ENCODE results near the gene TNK1.
A peak's percentile ranks its signal among the peaks of the same experiment; 100 is the strongest.

Gene TNK1

DNA sequence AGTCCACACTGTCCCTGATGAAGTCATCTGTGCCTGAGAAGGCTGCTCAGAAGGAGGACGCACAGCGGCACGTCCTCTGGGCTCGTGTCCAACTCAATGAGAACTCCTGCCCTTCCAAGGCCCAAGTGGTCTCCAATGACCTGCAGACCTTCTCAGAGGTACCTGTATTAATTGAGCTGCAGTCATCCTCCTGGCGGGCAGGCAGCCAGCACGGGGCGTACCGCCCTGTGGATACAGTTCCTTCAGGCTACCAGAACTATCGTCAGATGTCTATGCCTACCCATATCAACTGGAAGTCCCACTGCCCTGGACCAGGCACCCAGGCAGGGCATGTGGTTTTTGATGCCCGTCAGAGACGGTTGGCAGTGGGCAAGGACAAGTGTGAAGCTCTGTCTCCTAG lies 51.4 kb downstream of the TNK1 start:
- H3K4me1 ChIP-seq (ENCODE audit: insufficient read depth, low read length): peaks cover 17% of the 10 kb centered on the region
- DNase-seq (no peak), ATAC-seq (ENCODE audit: insufficient read depth, low read depth) (no peak)
- H3K9ac ChIP-seq (ENCODE audit: low read depth, low read length): no peak overlapping the region
- no peaks in the 10 kb centered on the region for H3K9me3 ChIP-seq (ENCODE audit: insufficient read depth, low read length, severe bottlenecking)
- H3K79me2 ChIP-seq (ENCODE audit: insufficient read depth, low read length): peaks cover 15% of the 10 kb centered on the region
- no peak overlapping the region for H2AFZ ChIP-seq (ENCODE audit: low read depth, low read length)
- no peaks in the 10 kb centered on the region for H4K20me1 ChIP-seq (ENCODE audit: insufficient read depth, low read length)
- no peak overlapping the region for H3K27ac ChIP-seq (ENCODE audit: low read length)
- TF ChIP-seq, protein P1, sequence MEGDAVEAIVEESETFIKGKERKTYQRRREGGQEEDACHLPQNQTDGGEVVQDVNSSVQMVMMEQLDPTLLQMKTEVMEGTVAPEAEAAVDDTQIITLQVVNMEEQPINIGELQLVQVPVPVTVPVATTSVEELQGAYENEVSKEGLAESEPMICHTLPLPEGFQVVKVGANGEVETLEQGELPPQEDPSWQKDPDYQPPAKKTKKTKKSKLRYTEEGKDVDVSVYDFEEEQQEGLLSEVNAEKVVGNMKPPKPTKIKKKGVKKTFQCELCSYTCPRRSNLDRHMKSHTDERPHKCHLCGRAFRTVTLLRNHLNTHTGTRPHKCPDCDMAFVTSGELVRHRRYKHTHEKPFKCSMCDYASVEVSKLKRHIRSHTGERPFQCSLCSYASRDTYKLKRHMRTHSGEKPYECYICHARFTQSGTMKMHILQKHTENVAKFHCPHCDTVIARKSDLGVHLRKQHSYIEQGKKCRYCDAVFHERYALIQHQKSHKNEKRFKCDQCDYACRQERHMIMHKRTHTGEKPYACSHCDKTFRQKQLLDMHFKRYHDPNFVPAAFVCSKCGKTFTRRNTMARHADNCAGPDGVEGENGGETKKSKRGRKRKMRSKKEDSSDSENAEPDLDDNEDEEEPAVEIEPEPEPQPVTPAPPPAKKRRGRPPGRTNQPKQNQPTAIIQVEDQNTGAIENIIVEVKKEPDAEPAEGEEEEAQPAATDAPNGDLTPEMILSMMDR (IDR thresholded peaks at IDR 0.05; ENCODE audit: borderline replicate concordance, extremely low read depth, low read length, poor library complexity, severe bottlenecking): no peak
- TF ChIP-seq EZH2 (IDR thresholded peaks at IDR 0.05; ENCODE audit: borderline replicate concordance, low read depth, low read length, severe bottlenecking): no peak
- peaks cover 4% of the 10 kb centered on the region; the same call in 1 of the 2 replicates for H3K36me3 ChIP-seq (ENCODE audit: insufficient read depth, low read length)
- no peaks in the 10 kb centered on the region for H3K27me3 ChIP-seq (ENCODE audit: insufficient read depth, low read length, poor library complexity)
- H3K4me3 ChIP-seq (ENCODE audit: low read depth in 1 of 2, low read length in 2 of 2): no peak overlapping the region
- no peak overlapping the region for H3K4me2 ChIP-seq (ENCODE audit: insufficient read depth, low read length)

DNA sequence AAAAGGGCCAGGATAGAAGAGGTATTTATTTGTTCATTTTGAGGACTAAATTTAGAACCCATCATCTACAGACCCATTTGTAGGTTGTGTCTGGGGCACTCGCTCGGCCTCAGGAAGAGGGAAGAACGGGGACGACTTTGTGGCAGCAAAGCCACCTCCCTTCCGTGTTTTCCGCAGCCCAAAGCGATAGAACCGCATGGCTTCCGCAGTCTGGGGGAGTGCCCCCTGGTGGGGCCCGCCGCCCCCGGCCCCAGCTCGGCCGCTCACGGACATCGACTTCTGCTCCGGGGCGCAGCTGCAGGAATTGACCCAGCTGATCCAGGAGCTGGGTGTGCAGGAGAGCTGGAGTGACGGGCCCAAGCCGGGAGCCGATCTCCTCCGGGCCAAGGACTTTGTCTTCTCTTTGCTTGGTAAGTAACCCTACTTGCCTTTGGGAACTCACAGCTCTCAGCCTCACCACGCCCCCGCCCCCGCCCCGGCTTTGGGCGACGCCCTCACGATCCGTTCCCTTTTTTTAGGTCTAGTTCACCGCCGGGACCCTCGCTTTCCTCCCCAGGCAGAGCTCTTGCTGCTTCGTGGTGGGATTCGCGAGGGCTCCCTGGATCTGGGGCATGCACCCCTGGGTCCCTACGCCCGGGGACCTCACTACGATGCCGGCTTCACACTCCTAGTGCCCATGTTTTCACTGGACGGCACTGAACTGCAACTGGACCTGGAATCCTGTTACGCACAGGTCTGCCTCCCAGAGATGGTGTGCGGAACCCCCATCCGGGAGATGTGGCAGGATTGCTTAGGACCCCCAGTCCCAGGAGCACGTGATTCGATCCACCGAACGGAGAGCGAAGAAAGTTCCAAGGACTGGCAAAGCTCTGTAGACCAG lies 55.0 kb downstream of the TNK1 start:
- peak overlapping the region; percentile 72 to 82 for H3K4me3 ChIP-seq (ENCODE audit: low read depth in 1 of 2, low read length in 2 of 2)
- DNase-seq: peak; percentile 53
- H3K4me1 ChIP-seq (ENCODE audit: insufficient read depth, low read length): peaks cover 17% of the 10 kb centered on the region
- no peaks in the 10 kb centered on the region for H4K20me1 ChIP-seq (ENCODE audit: insufficient read depth, low read length)
- peaks cover 4% of the 10 kb centered on the region; the same call in 1 of the 2 replicates for H3K36me3 ChIP-seq (ENCODE audit: insufficient read depth, low read length)
- H3K27me3 ChIP-seq (ENCODE audit: insufficient read depth, low read length, poor library complexity): no peaks in the 10 kb centered on the region
- TF ChIP-seq, protein P1 (IDR thresholded peaks at IDR 0.05; ENCODE audit: borderline replicate concordance, extremely low read depth, low read length, poor library complexity, severe bottlenecking): peak; percentile 41
- TF ChIP-seq EZH2 (IDR thresholded peaks at IDR 0.05; ENCODE audit: borderline replicate concordance, low read depth, low read length, severe bottlenecking): no peak
- H3K4me2 ChIP-seq (ENCODE audit: insufficient read depth, low read length): peak overlapping the region; percentile 90
- peak overlapping the region; percentile 86 for H2AFZ ChIP-seq (ENCODE audit: low read depth, low read length)
- H3K27ac ChIP-seq (ENCODE audit: low read length): peak overlapping the region; percentile 77
- H3K9ac ChIP-seq (ENCODE audit: low read depth, low read length): peak overlapping the region; percentile 64
- no peaks in the 10 kb centered on the region for H3K9me3 ChIP-seq (ENCODE audit: insufficient read depth, low read length, severe bottlenecking)
- peak; percentile 32 for ATAC-seq (ENCODE audit: insufficient read depth, low read depth)
- peaks cover 15% of the 10 kb centered on the region for H3K79me2 ChIP-seq (ENCODE audit: insufficient read depth, low read length)

DNA sequence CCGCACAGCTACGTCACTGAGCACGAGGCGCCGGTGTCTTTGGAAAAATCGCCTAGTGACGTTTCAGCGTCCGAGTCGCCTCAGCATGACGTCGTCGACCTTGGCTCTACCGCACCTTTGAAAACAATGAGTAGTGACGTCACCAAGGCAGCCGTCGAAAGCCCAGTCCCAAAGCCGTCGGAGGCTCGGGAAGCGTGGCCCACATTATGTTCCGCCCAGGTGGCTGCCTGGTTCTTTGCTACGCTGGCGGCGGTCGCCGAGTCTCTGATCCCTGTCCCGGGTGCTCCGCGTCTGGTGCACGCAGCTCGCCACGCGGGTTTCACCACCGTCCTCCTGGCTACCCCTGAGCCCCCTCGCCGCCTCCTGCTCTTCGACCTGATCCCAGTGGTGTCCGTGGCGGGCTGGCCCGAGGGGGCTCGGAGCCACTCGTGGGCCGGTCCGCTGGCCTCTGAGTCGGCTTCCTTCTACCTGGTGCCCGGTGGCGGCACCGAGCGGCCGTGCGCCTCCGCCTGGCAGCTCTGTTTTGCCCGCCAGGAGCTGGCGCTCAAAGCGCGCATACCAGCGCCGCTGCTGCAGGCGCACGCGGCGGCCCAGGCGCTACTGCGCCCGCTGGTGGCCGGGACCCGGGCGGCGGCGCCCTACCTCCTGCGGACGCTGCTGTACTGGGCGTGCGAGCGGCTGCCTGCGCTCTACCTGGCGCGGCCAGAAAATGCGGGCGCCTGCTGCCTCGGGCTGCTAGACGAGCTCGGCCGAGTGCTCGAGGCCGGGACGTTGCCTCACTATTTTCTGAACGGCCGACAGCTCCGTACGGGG lies 55.9 kb downstream of the TNK1 start:
- DNase-seq (peak; percentile 57), ATAC-seq (ENCODE audit: insufficient read depth, low read depth) (peak; percentile 46)
- Histone ChIP-seq H2AFZ (ENCODE audit: low read depth, low read length) (no peak overlapping the region), H3K79me2 (ENCODE audit: insufficient read depth, low read length) (peaks cover 15% of the 10 kb centered on the region), H3K4me1 (ENCODE audit: insufficient read depth, low read length) (peaks cover 17% of the 10 kb centered on the region), H3K27ac (ENCODE audit: low read length) (no peak overlapping the region; the same call in 1 of the 2 replicates), H4K20me1 (ENCODE audit: insufficient read depth, low read length) (no peaks in the 10 kb centered on the region), H3K9me3 (ENCODE audit: insufficient read depth, low read length, severe bottlenecking) (no peaks in the 10 kb centered on the region), H3K4me3 (ENCODE audit: low read depth in 1 of 2, low read length in 2 of 2) (peak overlapping the region in 1 of 2 experiments; percentile 82; a peak in 2 of 4 replicates), H3K27me3 (ENCODE audit: insufficient read depth, low read length, poor library complexity) (no peaks in the 10 kb centered on the region), H3K36me3 (ENCODE audit: insufficient read depth, low read length) (peaks cover 4% of the 10 kb centered on the region; the same call in 1 of the 2 replicates), H3K4me2 (ENCODE audit: insufficient read depth, low read length) (peak overlapping the region; percentile 90), H3K9ac (ENCODE audit: low read depth, low read length) (peak overlapping the region; percentile 64)
- TF ChIP-seq EZH2 (IDR thresholded peaks at IDR 0.05; ENCODE audit: borderline replicate concordance, low read depth, low read length, severe bottlenecking): no peak
- TF ChIP-seq, protein P1 (IDR thresholded peaks at IDR 0.05; ENCODE audit: borderline replicate concordance, extremely low read depth, low read length, poor library complexity, severe bottlenecking): peak; percentile 53

Data from DND-41 (cell line).